Right lobe of liver (tissue), 4 donors: ENCODE measurements around the gene FANK1.
"Not testable (repeated sequence)": the region's sequence is repeated elsewhere in the genome, so short reads cannot be mapped to it uniquely, and the experiment has no call there.

Source experiments
- CTCF ChIP-seq, 4 donors: fragments of 200-600 bp in 3 of 4; fragments of 450-650 bp in 1 of 4; IDR thresholded peaks; one replicate each; pipeline versions ENCODE4 v1.5.1 to v1.8.0; 2016 to 2022; ENCODE audit warnings: antibody characterized with exemption in 4 of 4, mild to moderate bottlenecking in 2 of 4
- POLR2A ChIP-seq: fragments of 450-650 bp; IDR thresholded peaks from one replicate; pipeline ENCODE4 v1.6.1; 2017; ENCODE audit warnings: antibody characterized with exemption, mild to moderate bottlenecking
- donor health status: DM: no; HTN: no; CAD: no.
- donor health status: DM: no; HTN: no; CAD: no.
- donor health status: DM: no; HTN: yes; CAD: no.

DNA sequence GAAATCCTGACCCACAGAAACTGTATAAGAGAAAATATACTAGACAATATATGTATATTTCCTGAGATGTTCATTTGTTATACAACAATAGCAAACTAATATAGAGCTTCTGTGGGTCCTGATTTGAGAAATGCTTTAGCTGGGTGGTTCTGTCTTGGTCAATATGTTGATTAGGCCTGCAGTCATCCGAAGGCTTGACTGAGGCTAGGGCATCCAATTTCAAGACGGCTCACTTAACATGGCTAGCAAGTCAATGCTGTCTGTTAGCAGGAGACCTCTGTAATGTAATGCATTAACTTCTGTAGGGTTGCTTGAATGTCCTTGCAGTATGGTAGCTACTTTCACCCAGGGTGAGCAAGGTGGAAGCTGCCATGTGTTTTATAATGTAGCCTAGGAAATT, 12.4 kb downstream of the FANK1 start:
- TF ChIP-seq POLR2A; CTCF (IDR thresholded peaks at IDR 0.05): not testable (repeated sequence)
